Stomach (tissue), 4 donors: ENCODE data around the gene MSH4.

Source experiments
- CTCF ChIP-seq, 7 experiments: fragments of 450-650 bp in 4 of 7; fragments of 200-600 bp in 3 of 7; sonication (generic) in 3 of 7; IDR thresholded peaks; one replicate each; pipeline ENCODE4 v1.5.1; 2016 to 2019; ENCODE audit warnings: antibody characterized with exemption in 7 of 7, control low read depth in 2 of 7, mild to moderate bottlenecking in 1 of 7
- EP300 ChIP-seq: sonication (generic); formaldehyde crosslinking; IDR thresholded peaks from one replicate; pipeline ENCODE4 v1.6.1; 2017; ENCODE audit warnings: antibody characterized with exemption
- POLR2A ChIP-seq, 4 donors: fragments of 450-650 bp; IDR thresholded peaks; one replicate each; pipeline ENCODE4 v1.6.1; 2016; ENCODE audit warnings: antibody characterized with exemption in 4 of 4, control low read depth in 2 of 4, mild to moderate bottlenecking in 1 of 4, moderate library complexity in 1 of 4

- no peak for TF ChIP-seq EP300
- no peak for TF ChIP-seq CTCF (IDR thresholded peaks at IDR 0.05)
- no peak for TF ChIP-seq POLR2A (IDR thresholded peaks at IDR 0.05)
Observed at GRCh38 chr1:75796376-75797272, at the start of gene MSH4.
